Gastrocnemius medialis (tissue), 4 donors: ENCODE data around the gene ARRB1. TPM values are rescaled to one million over a fixed set of nuclear protein-coding genes. Genes with fewer than 3 reads are reported as not detected.
"Not testable (repeated sequence)": the region's sequence is repeated elsewhere in the genome, so short reads cannot be mapped to it uniquely, and the experiment has no call there.

Experiments used
- ATAC-seq, 2 donors: fragments of 150-250 bp; one replicate each; pipeline ENCODE4 v1.9.1; 2016
- DNase-seq, 2 donors: peaks; one replicate each; pipeline ENCODE4 v3.0.0-alpha.2; 2019
- H3K27ac ChIP-seq, 4 donors: fragments of 200-600 bp; sonication (generic); 1 replicate in 1 of 4; 2 replicates in 3 of 4; pipeline ENCODE4 v1.5.1; 2016 to 2018; ENCODE audit warnings: mild to moderate bottlenecking in 2 of 4, moderate library complexity in 1 of 4
- H3K27me3 ChIP-seq, 3 donors: fragments of 200-600 bp; sonication (generic) in 2 of 3; 1 replicate in 1 of 3; 2 replicates in 2 of 3; pipeline versions ENCODE4 v1.5.1 to v1.6.0; 2016 to 2019; ENCODE audit warnings: mild to moderate bottlenecking in 1 of 3, moderate library complexity in 1 of 3
- H3K36me3 ChIP-seq, 2 donors: fragments of 200-600 bp; sonication (generic) in 1 of 2; one replicate each; pipeline ENCODE4 v1.5.1; 2017 to 2018
- H3K4me1 ChIP-seq, 2 donors: fragments of 200-600 bp; sonication (generic) in 1 of 2; one replicate each; pipeline ENCODE4 v1.5.1; 2016 to 2017; ENCODE audit warnings: mild to moderate bottlenecking in 2 of 2
- H3K4me3 ChIP-seq, 4 donors: fragments of 200-600 bp; sonication (generic) in 3 of 4; 1 replicate in 1 of 4; 2 replicates in 3 of 4; pipeline ENCODE4 v1.5.1; 2016 to 2019; ENCODE audit warnings: mild to moderate bottlenecking in 2 of 4
- H3K9me3 ChIP-seq, 3 donors: fragments of 200-600 bp; sonication (generic) in 2 of 3; 1 replicate in 1 of 3; 2 replicates in 2 of 3; pipeline ENCODE4 v1.5.1; 2016 to 2019
- POLR2A ChIP-seq, 2 donors: fragments of 450-650 bp; IDR thresholded peaks; one replicate each; pipeline ENCODE4 v1.6.1; 2017; ENCODE audit warnings: antibody characterized with exemption in 2 of 2, mild to moderate bottlenecking in 2 of 2, moderate library complexity in 2 of 2
- in situ Hi-C, 4 donors: fragments of 200-750 bp; cut with MboI; loops; one replicate each; pipeline versions ENCODE4 v1.15.0 to v1.8.0; 2017; ENCODE audit warnings: low sequenced_read_pairs in 4 of 4
- intact Hi-C: fragments of 100-400 bp; cut with DNase I; formaldehyde crosslinking; loops from one replicate; pipeline ENCODE4 v1.15.1; 2023; ENCODE audit warnings: low total_unique reads
- total RNA-seq, 4 donors: library from RNA; depleted of rRNA; stranded (reverse); fragments of >200 nt; gene quantifications; one replicate each; pipeline versions ENCODE4 v1.1.0 to v1.2.3, GENCODE V29; 2016
- TF ChIP-seq, protein P1 (sequence below), 5 experiments: fragments of 450-650 bp in 3 of 5; fragments of 200-600 bp in 2 of 5; sonication (generic) in 2 of 5; IDR thresholded peaks in 4 of 5; conservative IDR thresholded peaks in 1 of 5; 1 replicate in 4 of 5; 2 replicates in 1 of 5; pipeline ENCODE4 v1.5.1; 2016 to 2019; ENCODE audit warnings: antibody characterized with exemption in 5 of 5, mild to moderate bottlenecking in 3 of 5, moderate library complexity in 3 of 5

Gene ARRB1
- total RNA-seq, 4 donors from 2014 or later = 4.3 to 11.8 (median 5.4) TPM

DNA sequence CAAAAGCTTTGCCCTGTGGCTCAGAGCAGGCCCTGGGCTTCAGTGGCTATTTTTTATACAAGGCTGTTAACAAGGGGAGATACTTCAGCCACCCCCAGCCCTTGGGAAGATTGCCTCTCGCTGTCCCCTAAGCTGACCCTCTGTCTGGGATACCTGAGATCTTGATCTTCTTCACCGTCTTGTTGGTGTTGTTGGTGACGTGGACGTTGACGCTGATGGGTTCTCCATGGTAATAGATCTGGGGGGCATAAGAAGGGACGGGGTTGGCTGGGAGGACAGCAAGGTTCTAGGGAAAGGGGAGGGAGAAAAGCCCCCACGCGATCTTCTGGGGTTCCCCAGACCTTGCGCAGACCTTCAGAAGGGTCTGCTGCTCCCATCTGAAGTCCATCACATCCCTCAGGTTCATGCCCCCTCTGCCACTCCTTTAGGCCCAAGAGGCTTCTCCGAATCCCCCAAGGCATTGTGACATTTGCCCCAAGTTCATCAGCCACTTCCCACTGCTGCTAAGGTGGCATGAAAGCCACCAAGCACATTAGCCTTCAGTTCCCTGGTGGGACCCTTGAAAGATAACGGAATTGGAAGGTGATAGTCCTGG is 74.2 kb downstream of the ARRB1 start:
- intact Hi-C loops (loop anchor here (5.0 kb wide), 1 partner anchor 250 kb away; the partner anchor contains the start of gene GDPD5), in situ Hi-C loops (loop anchor here in 3 of 4 donors (5.0 to 25.0 kb wide), 3 partner anchors 105 to 260 kb away; partner anchors contain the start of gene GDPD5 (in 2 of the 3))
- no peak for ATAC-seq
- DNase-seq = peak in 1 of 2 donors; percentile 4
- H3K4me1 ChIP-seq = no peaks in the 10 kb centered on the region
- no peak overlapping the region for H3K4me3 ChIP-seq
- peaks cover 0 to 18% of the 10 kb centered on the region in 2 donors for H3K36me3 ChIP-seq
- H3K27ac ChIP-seq = no peak overlapping the region
- H3K27me3 ChIP-seq = no peaks in the 10 kb centered on the region
- no peaks in the 10 kb centered on the region for H3K9me3 ChIP-seq
- no peak for TF ChIP-seq POLR2A (IDR thresholded peaks at IDR 0.05)
- TF ChIP-seq, protein P1, sequence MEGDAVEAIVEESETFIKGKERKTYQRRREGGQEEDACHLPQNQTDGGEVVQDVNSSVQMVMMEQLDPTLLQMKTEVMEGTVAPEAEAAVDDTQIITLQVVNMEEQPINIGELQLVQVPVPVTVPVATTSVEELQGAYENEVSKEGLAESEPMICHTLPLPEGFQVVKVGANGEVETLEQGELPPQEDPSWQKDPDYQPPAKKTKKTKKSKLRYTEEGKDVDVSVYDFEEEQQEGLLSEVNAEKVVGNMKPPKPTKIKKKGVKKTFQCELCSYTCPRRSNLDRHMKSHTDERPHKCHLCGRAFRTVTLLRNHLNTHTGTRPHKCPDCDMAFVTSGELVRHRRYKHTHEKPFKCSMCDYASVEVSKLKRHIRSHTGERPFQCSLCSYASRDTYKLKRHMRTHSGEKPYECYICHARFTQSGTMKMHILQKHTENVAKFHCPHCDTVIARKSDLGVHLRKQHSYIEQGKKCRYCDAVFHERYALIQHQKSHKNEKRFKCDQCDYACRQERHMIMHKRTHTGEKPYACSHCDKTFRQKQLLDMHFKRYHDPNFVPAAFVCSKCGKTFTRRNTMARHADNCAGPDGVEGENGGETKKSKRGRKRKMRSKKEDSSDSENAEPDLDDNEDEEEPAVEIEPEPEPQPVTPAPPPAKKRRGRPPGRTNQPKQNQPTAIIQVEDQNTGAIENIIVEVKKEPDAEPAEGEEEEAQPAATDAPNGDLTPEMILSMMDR (IDR thresholded peaks at IDR 0.05 in 4 of 5, conservative IDR thresholded peaks at IDR 0.05 in 1 of 5) = no peak

GRCh38 chr11:75276686-75277085 is 74.8 kb downstream of the ARRB1 start:
- DNase-seq (peak in 1 of 2 donors; percentile 1), ATAC-seq (no peak)
- H3K9me3 ChIP-seq = no peaks in the 10 kb centered on the region
- in situ Hi-C loops = loop anchor here in 3 of 4 donors (5.0 to 25.0 kb wide), 3 partner anchors 106 to 261 kb away; partner anchors contain the start of gene GDPD5 (in 2 of the 3)
- no peak overlapping the region for H3K27ac ChIP-seq
- H3K4me3 ChIP-seq = no peak overlapping the region
- intact Hi-C loops = loop anchor here (5.0 kb wide), 1 partner anchor 251 kb away; the partner anchor contains the start of gene GDPD5
- no peaks in the 10 kb centered on the region for H3K4me1 ChIP-seq
- no peaks in the 10 kb centered on the region for H3K27me3 ChIP-seq
- TF ChIP-seq, protein P1 (IDR thresholded peaks at IDR 0.05 in 4 of 5, conservative IDR thresholded peaks at IDR 0.05 in 1 of 5) = no peak
- TF ChIP-seq POLR2A (IDR thresholded peaks at IDR 0.05) = no peak
- H3K36me3 ChIP-seq = peaks cover 0 to 18% of the 10 kb centered on the region in 2 donors

GRCh38 chr11:75276186-75276585 is 75.3 kb downstream of the ARRB1 start:
- Histone ChIP-seq H3K4me3 (no peak overlapping the region), H3K27me3 (no peaks in the 10 kb centered on the region), H3K9me3 (no peaks in the 10 kb centered on the region), H3K4me1 (no peaks in the 10 kb centered on the region), H3K36me3 (peaks cover 0 to 18% of the 10 kb centered on the region in 2 donors), H3K27ac (no peak overlapping the region)
- in situ Hi-C loops (loop anchor here in 3 of 4 donors (5.0 to 25.0 kb wide), 3 partner anchors 106 to 261 kb away; partner anchors contain the start of gene GDPD5 (in 2 of the 3)), intact Hi-C loops (loop anchor here (5.0 kb wide), 1 partner anchor 251 kb away; the partner anchor contains the start of gene GDPD5)
- DNase-seq (no peak), ATAC-seq (no peak)
- TF ChIP-seq POLR2A (IDR thresholded peaks at IDR 0.05) = no peak
- TF ChIP-seq, protein P1 (IDR thresholded peaks at IDR 0.05 in 4 of 5, conservative IDR thresholded peaks at IDR 0.05 in 1 of 5) = no peak

DNA sequence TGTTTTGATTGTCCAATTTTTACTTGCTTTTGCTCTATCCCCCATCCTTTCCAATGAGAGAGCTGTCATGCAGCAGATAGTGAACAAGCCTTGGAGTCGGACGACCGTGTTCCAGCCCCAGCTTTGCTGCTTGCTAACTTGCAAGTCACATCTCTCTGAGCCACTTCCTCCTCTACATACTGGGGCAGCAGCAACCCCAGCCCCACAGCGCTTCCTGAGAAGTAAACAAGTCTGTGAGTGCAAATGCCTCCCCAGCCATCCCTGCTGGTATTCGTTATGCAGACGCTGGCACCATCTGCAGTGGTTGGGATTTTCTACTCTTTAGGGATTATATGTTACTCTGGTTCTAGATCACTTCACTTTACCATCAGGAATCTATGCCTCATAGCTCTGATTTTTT is 75.9 kb downstream of the ARRB1 start:
- ATAC-seq = no peak
- in situ Hi-C loops (loop anchor here in 3 of 4 donors (5.0 to 25.0 kb wide), 3 partner anchors 107 to 262 kb away; partner anchors contain the start of gene GDPD5 (in 2 of the 3)), intact Hi-C loops (loop anchor here (5.0 kb wide), 1 partner anchor 252 kb away; the partner anchor contains the start of gene GDPD5)
- Histone ChIP-seq H3K4me1 (no peaks in the 10 kb centered on the region), H3K27ac (no peak overlapping the region), H3K4me3 (no peak overlapping the region), H3K36me3 (peaks cover 0 to 18% of the 10 kb centered on the region in 2 donors), H3K27me3 (no peaks in the 10 kb centered on the region), H3K9me3 (no peaks in the 10 kb centered on the region)
- TF ChIP-seq, protein P1 (IDR thresholded peaks at IDR 0.05 in 4 of 5, conservative IDR thresholded peaks at IDR 0.05 in 1 of 5) = no peak
- TF ChIP-seq POLR2A (IDR thresholded peaks at IDR 0.05) = no peak
- peak; percentile 30 to 49 for DNase-seq

GRCh38 chr11:75274716-75275115 is 76.7 kb downstream of the ARRB1 start:
- not testable (repeated sequence) for H3K9me3 ChIP-seq, H3K27ac ChIP-seq, H3K27me3 ChIP-seq, ATAC-seq, H3K4me3 ChIP-seq, DNase-seq, H3K4me1 ChIP-seq
- intact Hi-C loops (loop anchor here (5.0 kb wide), 1 partner anchor 253 kb away; the partner anchor contains the start of gene GDPD5), in situ Hi-C loops (loop anchor here in 3 of 4 donors (5.0 to 25.0 kb wide), 3 partner anchors 108 to 263 kb away; partner anchors contain the start of gene GDPD5 (in 2 of the 3))
- H3K36me3 ChIP-seq = peaks cover 0 to 18% of the 10 kb centered on the region in 2 donors
